ENCODE data around the gene TSPAN13.

The TSPAN13 gene

GRCh38 chr7:16755397-16755796 is 1.8 kb downstream of the TSPAN13 start:
- no peaks in the 10 kb centered on the region for H3K36me3 ChIP-seq (ENCODE audit: control insufficient read depth, low read length)
- TF ChIP-seq, protein P1, sequence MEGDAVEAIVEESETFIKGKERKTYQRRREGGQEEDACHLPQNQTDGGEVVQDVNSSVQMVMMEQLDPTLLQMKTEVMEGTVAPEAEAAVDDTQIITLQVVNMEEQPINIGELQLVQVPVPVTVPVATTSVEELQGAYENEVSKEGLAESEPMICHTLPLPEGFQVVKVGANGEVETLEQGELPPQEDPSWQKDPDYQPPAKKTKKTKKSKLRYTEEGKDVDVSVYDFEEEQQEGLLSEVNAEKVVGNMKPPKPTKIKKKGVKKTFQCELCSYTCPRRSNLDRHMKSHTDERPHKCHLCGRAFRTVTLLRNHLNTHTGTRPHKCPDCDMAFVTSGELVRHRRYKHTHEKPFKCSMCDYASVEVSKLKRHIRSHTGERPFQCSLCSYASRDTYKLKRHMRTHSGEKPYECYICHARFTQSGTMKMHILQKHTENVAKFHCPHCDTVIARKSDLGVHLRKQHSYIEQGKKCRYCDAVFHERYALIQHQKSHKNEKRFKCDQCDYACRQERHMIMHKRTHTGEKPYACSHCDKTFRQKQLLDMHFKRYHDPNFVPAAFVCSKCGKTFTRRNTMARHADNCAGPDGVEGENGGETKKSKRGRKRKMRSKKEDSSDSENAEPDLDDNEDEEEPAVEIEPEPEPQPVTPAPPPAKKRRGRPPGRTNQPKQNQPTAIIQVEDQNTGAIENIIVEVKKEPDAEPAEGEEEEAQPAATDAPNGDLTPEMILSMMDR (IDR thresholded peaks at IDR 0.05; ENCODE audit: low read depth, low read length, poor library complexity, severe bottlenecking), result no peak
- TF ChIP-seq EZH2phosphoT487 (IDR thresholded peaks at IDR 0.05; ENCODE audit: borderline replicate concordance, low read length), result no peak
- H3K9me2 ChIP-seq (replicated peaks; ENCODE audit: control insufficient read depth, low read length), result no peaks in the 10 kb centered on the region
- H3F3A ChIP-seq (ENCODE audit: control insufficient read depth, insufficient read depth), result peaks cover 39% of the 10 kb centered on the region
- H3K9me3 ChIP-seq (ENCODE audit: control insufficient read depth, insufficient read depth, low read length), result no peaks in the 10 kb centered on the region
- no peaks in the 10 kb centered on the region for H4K20me1 ChIP-seq (ENCODE audit: control insufficient read depth, insufficient read depth, low read depth, low read length)
- H3K79me2 ChIP-seq (ENCODE audit: control insufficient read depth, low read length), result peaks cover 13% of the 10 kb centered on the region
- H3K27me3 ChIP-seq (ENCODE audit: control insufficient read depth, low read length), result peaks cover 15% of the 10 kb centered on the region
- peak overlapping the region; percentile 91 for H3K4me2 ChIP-seq (ENCODE audit: low read length)
- peaks cover 66% of the 10 kb centered on the region for H3K4me1 ChIP-seq (ENCODE audit: control insufficient read depth, low read length)
- H3K27ac ChIP-seq (ENCODE audit: low read depth, low read length), result no peak overlapping the region
- peak overlapping the region; percentile 85 for H3K4me3 ChIP-seq (ENCODE audit: low read length)

- H3K4me3 ChIP-seq (ENCODE audit: low read length), result peak overlapping the region; percentile 72
- peaks cover 64% of the 10 kb centered on the region for H3K4me1 ChIP-seq (ENCODE audit: control insufficient read depth, low read length)
- H3K27ac ChIP-seq (ENCODE audit: low read depth, low read length), result peak overlapping the region; percentile 83
- TF ChIP-seq, protein P1 (IDR thresholded peaks at IDR 0.05; ENCODE audit: low read depth, low read length, poor library complexity, severe bottlenecking), result no peak
- no peak for TF ChIP-seq EZH2phosphoT487 (IDR thresholded peaks at IDR 0.05; ENCODE audit: borderline replicate concordance, low read length)
- H3K9me2 ChIP-seq (replicated peaks; ENCODE audit: control insufficient read depth, low read length), result no peaks in the 10 kb centered on the region
- H3F3A ChIP-seq (ENCODE audit: control insufficient read depth, insufficient read depth), result peaks cover 37% of the 10 kb centered on the region
- peaks cover 15% of the 10 kb centered on the region for H3K27me3 ChIP-seq (ENCODE audit: control insufficient read depth, low read length)
- peak overlapping the region; percentile 75 for H3K4me2 ChIP-seq (ENCODE audit: low read length)
- H3K36me3 ChIP-seq (ENCODE audit: control insufficient read depth, low read length), result no peaks in the 10 kb centered on the region
- H4K20me1 ChIP-seq (ENCODE audit: control insufficient read depth, insufficient read depth, low read depth, low read length), result no peaks in the 10 kb centered on the region
- no peaks in the 10 kb centered on the region for H3K9me3 ChIP-seq (ENCODE audit: control insufficient read depth, insufficient read depth, low read length)
- H3K79me2 ChIP-seq (ENCODE audit: control insufficient read depth, low read length), result peaks cover 18% of the 10 kb centered on the region
These were observed 4.5 kb downstream of the TSPAN13 start for GRCh38 chr7:16758036-16758435.

GRCh38 chr7:16758631-16759611 is 5.4 kb downstream of the TSPAN13 start:
- H3K36me3 ChIP-seq (ENCODE audit: control insufficient read depth, low read length), result no peaks in the 10 kb centered on the region
- no peaks in the 10 kb centered on the region for H3K9me3 ChIP-seq (ENCODE audit: control insufficient read depth, insufficient read depth, low read length)
- no peaks in the 10 kb centered on the region for H3K9me2 ChIP-seq (replicated peaks; ENCODE audit: control insufficient read depth, low read length)
- H3K4me2 ChIP-seq (ENCODE audit: low read length), result peak overlapping the region; percentile 75
- peaks cover 37% of the 10 kb centered on the region for H3F3A ChIP-seq (ENCODE audit: control insufficient read depth, insufficient read depth)
- peaks cover 18% of the 10 kb centered on the region for H3K79me2 ChIP-seq (ENCODE audit: control insufficient read depth, low read length)
- H3K27me3 ChIP-seq (ENCODE audit: control insufficient read depth, low read length), result peaks cover 14% of the 10 kb centered on the region
- peaks cover 61% of the 10 kb centered on the region for H3K4me1 ChIP-seq (ENCODE audit: control insufficient read depth, low read length)
- no peak for TF ChIP-seq EZH2phosphoT487 (IDR thresholded peaks at IDR 0.05; ENCODE audit: borderline replicate concordance, low read length)
- TF ChIP-seq, protein P1 (IDR thresholded peaks at IDR 0.05; ENCODE audit: low read depth, low read length, poor library complexity, severe bottlenecking), result no peak
- H4K20me1 ChIP-seq (ENCODE audit: control insufficient read depth, insufficient read depth, low read depth, low read length), result no peaks in the 10 kb centered on the region
- peak overlapping the region; percentile 72 for H3K4me3 ChIP-seq (ENCODE audit: low read length)
- H3K27ac ChIP-seq (ENCODE audit: low read depth, low read length), result peak overlapping the region; percentile 83

All from DOHH2 (cell line).